Lung (tissue), 12 donors: Measurements from ENCODE around the gene MSL3. TPM values are rescaled to one million over a fixed set of nuclear protein-coding genes. Genes with fewer than 3 reads are reported as not detected.

Experiments
- ATAC-seq: fragments of 200-7000 bp; cut with Tn5 transposase; one replicate; pipeline ENCODE4 v1.9.1; 2020; ENCODE audit warnings: moderate number of reproducible peaks; ENCODE audit not compliant: insufficient read depth, low FRiP score
- DNase-seq, 3 donors: peaks; one replicate each; pipeline ENCODE4 v3.0.0-alpha.2; 2013 to 2017
- H3K27ac ChIP-seq, 2 donors: one replicate each; pipeline ENCODE4 v1.5.1; 2013; ENCODE audit warnings: mild to moderate bottlenecking in 2 of 2, moderate library complexity in 2 of 2, control low read depth in 1 of 2, inconsistent platforms in 1 of 2, low read depth in 1 of 2, low read length in 1 of 2
- H3K27me3 ChIP-seq, 3 donors: one replicate each; pipeline ENCODE4 v1.5.1; 2013; ENCODE audit warnings: low read length in 2 of 3; ENCODE audit not compliant: control insufficient read depth in 3 of 3, insufficient read depth in 3 of 3
- H3K36me3 ChIP-seq, 4 donors: one replicate each; pipeline ENCODE4 v1.5.1; 2013; ENCODE audit warnings: low read length in 4 of 4, mild to moderate bottlenecking in 1 of 4, moderate library complexity in 1 of 4; ENCODE audit not compliant: control insufficient read depth in 4 of 4, insufficient read depth in 4 of 4
- H3K4me1 ChIP-seq, 5 donors: one replicate each; pipeline ENCODE4 v1.5.1; 2013; ENCODE audit warnings: low read length in 5 of 5, mild to moderate bottlenecking in 2 of 5, moderate library complexity in 1 of 5; ENCODE audit not compliant: control insufficient read depth in 5 of 5, insufficient read depth in 5 of 5
- H3K4me3 ChIP-seq: one replicate; pipeline ENCODE4 v1.5.1; 2013; ENCODE audit warnings: mild to moderate bottlenecking, control low read depth, moderate library complexity
- H3K9ac ChIP-seq, 2 donors: one replicate each; pipeline ENCODE4 v1.5.1; 2013; ENCODE audit warnings: low read length in 2 of 2, control low read depth in 1 of 2; ENCODE audit not compliant: insufficient read depth in 1 of 2
- H3K9me3 ChIP-seq, 4 donors: one replicate each; pipeline ENCODE4 v1.5.1; 2013; ENCODE audit warnings: low read length in 3 of 4, mild to moderate bottlenecking in 1 of 4, moderate library complexity in 1 of 4; ENCODE audit not compliant: control insufficient read depth in 4 of 4, insufficient read depth in 3 of 4
- CTCF ChIP-seq: IDR thresholded peaks from 2 replicates; pipeline ENCODE4 v1.5.1; 2012; ENCODE audit warnings: mild to moderate bottlenecking; ENCODE audit errors: control extremely low read depth, extremely low read depth
- WGBS, 2 donors: extraction: QIAGEN DNeasy Blood & Tissue Kit; methylation state at CpG; one replicate each; pipeline ENCODE4 v1.1.7; 2013; 5-methylcytosine and 5-hydroxymethylcytosine counted together
- polyA plus RNA-seq, 2 donors: library from polyadenylated mRNA; stranded (reverse); fragments of 200-250 nt; gene quantifications; one replicate each; pipeline ENCODE4 v1.2.1, GENCODE V29; 2013
- total RNA-seq, 2 donors: library from RNA; depleted of rRNA in 1 of 2; stranded (reverse); fragments of >200 nt in 1 of 2; gene quantifications; one replicate each; pipeline ENCODE4 v1.2.1, GENCODE V29; 2014 to 2021
- donor health status: control.
- donor health status: control.
- donor health status: Bipolar disorder and iron deficiency.
- donor health status: healthy.
- donor health status: DM: yes; HTN: yes; CAD: no.

MSL3 gene
- total and polyA plus RNA-seq, 4 donors: 28.2 to 39.7 (median 33.0) TPM

- DNase-seq (no peak), ATAC-seq (no peak)
- no peak for TF ChIP-seq CTCF
- H3K27ac ChIP-seq: no peak overlapping the region
- H3K9me3 ChIP-seq: peaks cover 0 to 5% (median 0%) of the 10 kb centered on the region in 4 donors
- H3K4me3 ChIP-seq: no peak overlapping the region
- peaks cover 0 to 4% (median 0%) of the 10 kb centered on the region in 5 donors for H3K4me1 ChIP-seq
- H3K36me3 ChIP-seq: peaks cover 4 to 17% (median 10%) of the 10 kb centered on the region in 4 donors
- 56 to 72% methylated on average over 3 of the region's 3 CpGs for WGBS, 2 donors
- H3K27me3 ChIP-seq: peaks cover 0 to 6% (median 5%) of the 10 kb centered on the region in 3 donors
- H3K9ac ChIP-seq: no peak overlapping the region
Observed at GRCh38 chrX:11760958-11761357, 2.9 kb downstream of the MSL3 start.

- peaks cover 0 to 10% (median 8%) of the 10 kb centered on the region in 3 donors for H3K27me3 ChIP-seq
- ATAC-seq (no peak), DNase-seq (no peak)
- peaks cover 0 to 2% (median 0%) of the 10 kb centered on the region in 4 donors for H3K9me3 ChIP-seq
- no peak overlapping the region for H3K4me3 ChIP-seq
- WGBS, 2 donors: 77 to 90% methylated on average over 8 of the region's 8 CpGs
- peaks cover 4 to 22% (median 12%) of the 10 kb centered on the region in 4 donors for H3K36me3 ChIP-seq
- no peaks in the 10 kb centered on the region for H3K4me1 ChIP-seq
- no peak overlapping the region for H3K9ac ChIP-seq
- no peak overlapping the region for H3K27ac ChIP-seq
- TF ChIP-seq CTCF: no peak
Observed at GRCh38 chrX:11764602-11765067, 6.6 kb downstream of the MSL3 start.

GRCh38 chrX:11765449-11765848, 7.4 kb downstream of the MSL3 start:
- no peaks in the 10 kb centered on the region for H3K4me1 ChIP-seq
- no peak overlapping the region for H3K4me3 ChIP-seq
- TF ChIP-seq CTCF: no peak
- ATAC-seq (no peak), DNase-seq (no peak)
- H3K27me3 ChIP-seq: peaks cover 0 to 10% (median 8%) of the 10 kb centered on the region in 3 donors
- no peak overlapping the region for H3K9ac ChIP-seq
- peaks cover 0 to 2% (median 0%) of the 10 kb centered on the region in 4 donors for H3K9me3 ChIP-seq
- peaks cover 4 to 22% (median 13%) of the 10 kb centered on the region in 4 donors for H3K36me3 ChIP-seq
- H3K27ac ChIP-seq: no peak overlapping the region
- 91 to 99% methylated on average over 16 of the region's 16 CpGs for WGBS, 2 donors

- Histone ChIP-seq H3K4me3 (no peak overlapping the region), H3K9ac (no peak overlapping the region), H3K4me1 (no peaks in the 10 kb centered on the region), H3K27ac (no peak overlapping the region), H3K36me3 (peaks cover 4 to 22% (median 11%) of the 10 kb centered on the region in 4 donors), H3K9me3 (peaks cover 0 to 2% (median 0%) of the 10 kb centered on the region in 4 donors), H3K27me3 (peaks cover 0 to 10% (median 8%) of the 10 kb centered on the region in 3 donors)
- no peak for DNase-seq
- 82 to 90% methylated on average over 6 to 9 of the region's 9 CpGs for WGBS, 2 donors
- no peak for ATAC-seq
- no peak for TF ChIP-seq CTCF
Observed at GRCh38 chrX:11766487-11766886, 8.4 kb downstream of the MSL3 start.
